H9 (cell line): ENCODE results near the gene NFAM1. TPM values are rescaled to one million over a fixed set of nuclear protein-coding genes. Genes with fewer than 3 reads are reported as not detected.

Source experiments
- DNase-seq: peaks from one replicate; pipeline ENCODE4 v3.0.0-alpha.2; 2017
- H2AFZ ChIP-seq: one replicate; pipeline ENCODE4 v1.6.1; 2013; ENCODE audit warnings: mild to moderate bottlenecking, low read length, control low read depth, moderate library complexity
- H2AK5ac ChIP-seq: 2 replicates; pipeline ENCODE4 v1.6.1; 2013; ENCODE audit warnings: low read length, control low read depth, mixed read lengths; ENCODE audit not compliant: insufficient read length
- H2BK120ac ChIP-seq: one replicate; pipeline ENCODE4 v1.6.1; 2013; ENCODE audit warnings: low read depth, mild to moderate bottlenecking, low read length, control low read depth, inconsistent platforms; ENCODE audit not compliant: poor library complexity, severe bottlenecking
- H2BK12ac ChIP-seq: 2 replicates; pipeline ENCODE4 v1.6.1; 2013; ENCODE audit warnings: low read length, control low read depth, mixed read lengths, low read depth; ENCODE audit not compliant: insufficient read length
- H2BK15ac ChIP-seq: 2 replicates; pipeline ENCODE4 v1.6.1; 2013; ENCODE audit warnings: low read depth, low read length, control low read depth
- H2BK20ac ChIP-seq: one replicate; pipeline ENCODE4 v1.6.1; 2013; ENCODE audit warnings: low read depth, mild to moderate bottlenecking, low read length, control low read depth, inconsistent platforms; ENCODE audit not compliant: poor library complexity, severe bottlenecking
- H2BK5ac ChIP-seq: 2 replicates; pipeline ENCODE4 v1.6.1; 2013; ENCODE audit warnings: low read length, control low read depth, mixed read lengths; ENCODE audit not compliant: insufficient read length
- H3K14ac ChIP-seq: 2 replicates; pipeline ENCODE4 v1.6.1; 2013; ENCODE audit warnings: low read length, control low read depth; ENCODE audit not compliant: insufficient read depth
- H3K18ac ChIP-seq: 2 replicates; pipeline ENCODE4 v1.6.1; 2013; ENCODE audit warnings: low read depth, mild to moderate bottlenecking, mixed read lengths, low read length, control low read depth; ENCODE audit not compliant: insufficient read length
- H3K23ac ChIP-seq: 2 replicates; pipeline ENCODE4 v1.6.1; 2013; ENCODE audit warnings: low read length, control low read depth, mixed read lengths, low read depth; ENCODE audit not compliant: insufficient read length
- H3K23me2 ChIP-seq: 2 replicates; pipeline ENCODE4 v1.6.1; 2013; ENCODE audit warnings: low read depth, mild to moderate bottlenecking, mixed read lengths, low read length, control low read depth; ENCODE audit not compliant: insufficient read length, poor library complexity, severe bottlenecking
- H3K27ac ChIP-seq: 2 replicates; pipeline ENCODE4 v1.5.1; 2013; ENCODE audit warnings: low read length, control low read depth, mixed read lengths, low read depth; ENCODE audit not compliant: insufficient read length
- H3K27me3 ChIP-seq: 2 replicates; pipeline ENCODE4 v1.6.1; 2013; ENCODE audit warnings: low read length, control low read depth, inconsistent platforms; ENCODE audit not compliant: insufficient read depth
- H3K4ac ChIP-seq: 2 replicates; pipeline ENCODE4 v1.6.1; 2013; ENCODE audit warnings: low read depth, mild to moderate bottlenecking, control low read depth, inconsistent platforms, low read length, moderate library complexity
- H3K4me1 ChIP-seq: 2 replicates; pipeline ENCODE4 v1.6.1; 2013; ENCODE audit warnings: low read length, control low read depth, inconsistent platforms; ENCODE audit not compliant: insufficient read depth
- H3K4me2 ChIP-seq: 2 replicates; pipeline ENCODE4 v1.6.1; 2013; ENCODE audit warnings: low read length, control low read depth, mixed read lengths; ENCODE audit not compliant: insufficient read length, insufficient read depth
- H3K56ac ChIP-seq: 2 replicates; pipeline ENCODE4 v1.6.1; 2013; ENCODE audit warnings: low read depth, mild to moderate bottlenecking, mixed read lengths, low read length, control low read depth; ENCODE audit not compliant: insufficient read length
- H3K79me1 ChIP-seq: 2 replicates; pipeline ENCODE4 v1.6.1; 2013; ENCODE audit warnings: low read depth, mild to moderate bottlenecking, moderate library complexity, low read length, control low read depth, inconsistent platforms; ENCODE audit not compliant: insufficient read depth, poor library complexity, severe bottlenecking
- H3K79me2 ChIP-seq: 2 replicates; pipeline ENCODE4 v1.6.1; 2013; ENCODE audit warnings: low read length, control low read depth, inconsistent platforms; ENCODE audit not compliant: insufficient read depth
- H3K9ac ChIP-seq: 2 replicates; pipeline ENCODE4 v1.6.1; 2013; ENCODE audit warnings: low read length, control low read depth, mixed read lengths; ENCODE audit not compliant: insufficient read length; ENCODE audit errors: extremely low read depth
- H3K9me3 ChIP-seq: one replicate; pipeline ENCODE4 v1.6.1; 2013; ENCODE audit warnings: low read depth, low read length, inconsistent platforms; ENCODE audit not compliant: control insufficient read depth
- H3T11ph ChIP-seq: one replicate; pipeline ENCODE4 v1.6.1; 2013; ENCODE audit warnings: mild to moderate bottlenecking, low read length, control low read depth, inconsistent platforms
- H4K20me1 ChIP-seq: one replicate; pipeline ENCODE4 v1.6.1; 2013; ENCODE audit not compliant: control insufficient read depth, insufficient read length, insufficient read depth
- H4K5ac ChIP-seq: 2 replicates; pipeline ENCODE4 v1.6.1; 2013; ENCODE audit warnings: low read depth, mild to moderate bottlenecking, mixed read lengths, low read length, control low read depth; ENCODE audit not compliant: insufficient read length
- H4K8ac ChIP-seq: replicated peaks from 2 replicates; pipeline ENCODE4 v1.6.1; 2013; ENCODE audit warnings: low read length, control low read depth, mixed read lengths, low read depth; ENCODE audit not compliant: insufficient read length
- H4K91ac ChIP-seq: 2 replicates; pipeline ENCODE4 v1.6.1; 2013; ENCODE audit warnings: low read depth, mild to moderate bottlenecking, moderate library complexity, mixed read lengths, low read length, control low read depth; ENCODE audit not compliant: insufficient read length
- H3K27ac Mint-ChIP-seq, 3 experiments: 2 replicates in 2 of 3; 3 replicates in 1 of 3; pipeline ENCODE4 v1.8.0; 2020 to 2021; ENCODE audit warnings: mixed read lengths in 3 of 3, mild to moderate bottlenecking in 1 of 3, moderate library complexity in 1 of 3
- H3K27me3 Mint-ChIP-seq: 2 replicates; pipeline ENCODE4 v1.8.0; 2021; ENCODE audit warnings: low read depth, mild to moderate bottlenecking, moderate library complexity, mixed read lengths
- H3K36me3 Mint-ChIP-seq, 3 experiments: 2 replicates in 2 of 3; 3 replicates in 1 of 3; pipeline ENCODE4 v1.8.0; 2020 to 2021; ENCODE audit warnings: low read depth in 3 of 3, mixed read lengths in 3 of 3; ENCODE audit not compliant: insufficient read depth in 1 of 3
- H3K4me1 Mint-ChIP-seq, 2 experiments: 2 replicates each; pipeline ENCODE4 v1.8.0; 2020; ENCODE audit warnings: mixed read lengths in 2 of 2
- H3K4me3 Mint-ChIP-seq, 2 experiments: 2 replicates in 1 of 2; 3 replicates in 1 of 2; pipeline ENCODE4 v1.8.0; 2020 to 2021; ENCODE audit warnings: mild to moderate bottlenecking in 2 of 2, mixed read lengths in 2 of 2, moderate library complexity in 1 of 2
- H3K9me3 Mint-ChIP-seq, 2 experiments: 2 replicates in 1 of 2; 3 replicates in 1 of 2; pipeline ENCODE4 v1.8.0; 2020; ENCODE audit warnings: mild to moderate bottlenecking in 2 of 2, mixed read lengths in 2 of 2, moderate library complexity in 1 of 2
- WGBS: extraction: QIAGEN DNeasy Blood & Tissue Kit; methylation state at CpG from one replicate; pipeline ENCODE4 v1.1.7; 2013; ENCODE audit warnings: missing lambda C conversion rate, low lambda C conversion rate, mixed read lengths; ENCODE audit not compliant: insufficient read length; ENCODE audit errors: extremely low coverage; 5-methylcytosine and 5-hydroxymethylcytosine counted together
- total RNA-seq: library from RNA; stranded (reverse); gene quantifications from 2 replicates; pipeline ENCODE4 v1.2.1, GENCODE V29; 2021
- TF ChIP-seq, protein P1 (sequence below): fragments of 200-600 bp; sonication (generic); conservative IDR thresholded peaks from 3 replicates; pipeline ENCODE4 v1.8.0; 2021; ENCODE audit warnings: antibody characterized with exemption, mild to moderate bottlenecking

NFAM1 gene
- total RNA-seq, 1 experiment from 2014 or later = 0.68 TPM

DNA sequence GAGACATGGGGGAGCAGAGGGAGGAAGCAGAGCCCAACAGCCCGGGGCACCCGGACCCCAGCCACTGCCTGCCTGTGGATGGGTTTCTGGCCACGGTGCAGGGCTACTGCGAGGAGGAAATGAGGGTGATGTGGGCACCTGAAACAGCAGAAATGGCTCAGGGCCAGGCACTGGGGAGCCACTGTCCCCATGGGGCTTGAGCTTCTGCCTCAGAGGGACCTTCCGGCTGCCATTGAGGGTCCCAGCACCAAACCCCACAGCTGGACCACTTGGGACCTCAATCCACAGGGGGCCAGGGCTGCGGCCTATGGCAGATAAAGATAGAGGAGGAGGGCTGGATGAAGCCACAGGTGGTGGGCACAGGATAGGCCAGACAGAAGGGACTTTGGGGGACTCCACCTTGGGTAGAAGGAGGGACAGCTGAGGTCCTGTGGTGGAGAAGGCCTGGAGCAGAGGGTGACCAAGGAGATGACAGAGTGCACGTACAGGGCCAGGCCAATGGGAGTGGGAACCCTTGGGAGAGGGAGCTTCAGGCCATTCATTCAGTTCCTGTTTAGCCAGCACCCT lies 48.3 kb downstream of the NFAM1 start:
- Histone ChIP-seq H2AK5ac (no peak overlapping the region), H2BK120ac (no peak overlapping the region), H2BK12ac (no peak overlapping the region), H2BK15ac (no peak overlapping the region), H3K79me2 (no peaks in the 10 kb centered on the region), H3K56ac (no peak overlapping the region), H3K9ac (no peak overlapping the region), H3K79me1 (no peaks in the 10 kb centered on the region), H4K5ac (no peak overlapping the region), H3K27me3 (no peaks in the 10 kb centered on the region), H2AFZ (no peak overlapping the region), H4K20me1 (no peaks in the 10 kb centered on the region), H2BK20ac (no peak overlapping the region), H2BK5ac (no peak overlapping the region), H3K18ac (no peak overlapping the region), H3K4ac (no peak overlapping the region), H4K91ac (no peak overlapping the region), H3K14ac (no peak overlapping the region), H3K4me1 (no peaks in the 10 kb centered on the region), H3K9me3 (no peaks in the 10 kb centered on the region), H3K23ac (no peak overlapping the region), H3K27ac (no peak overlapping the region), H4K8ac (no peak overlapping the region), H3T11ph (no peak overlapping the region), H3K4me2 (no peak overlapping the region), H3K23me2 (no peaks in the 10 kb centered on the region)
- no peak for DNase-seq
- no peaks in the 10 kb centered on the region for H3K36me3 Mint-ChIP-seq
- H3K27me3 Mint-ChIP-seq = peaks cover 60% of the 10 kb centered on the region
- no peak overlapping the region for H3K27ac Mint-ChIP-seq
- H3K9me3 Mint-ChIP-seq = no peaks in the 10 kb centered on the region
- TF ChIP-seq, protein P1, sequence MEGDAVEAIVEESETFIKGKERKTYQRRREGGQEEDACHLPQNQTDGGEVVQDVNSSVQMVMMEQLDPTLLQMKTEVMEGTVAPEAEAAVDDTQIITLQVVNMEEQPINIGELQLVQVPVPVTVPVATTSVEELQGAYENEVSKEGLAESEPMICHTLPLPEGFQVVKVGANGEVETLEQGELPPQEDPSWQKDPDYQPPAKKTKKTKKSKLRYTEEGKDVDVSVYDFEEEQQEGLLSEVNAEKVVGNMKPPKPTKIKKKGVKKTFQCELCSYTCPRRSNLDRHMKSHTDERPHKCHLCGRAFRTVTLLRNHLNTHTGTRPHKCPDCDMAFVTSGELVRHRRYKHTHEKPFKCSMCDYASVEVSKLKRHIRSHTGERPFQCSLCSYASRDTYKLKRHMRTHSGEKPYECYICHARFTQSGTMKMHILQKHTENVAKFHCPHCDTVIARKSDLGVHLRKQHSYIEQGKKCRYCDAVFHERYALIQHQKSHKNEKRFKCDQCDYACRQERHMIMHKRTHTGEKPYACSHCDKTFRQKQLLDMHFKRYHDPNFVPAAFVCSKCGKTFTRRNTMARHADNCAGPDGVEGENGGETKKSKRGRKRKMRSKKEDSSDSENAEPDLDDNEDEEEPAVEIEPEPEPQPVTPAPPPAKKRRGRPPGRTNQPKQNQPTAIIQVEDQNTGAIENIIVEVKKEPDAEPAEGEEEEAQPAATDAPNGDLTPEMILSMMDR = no peak
- no CpG with 5 or more reads among the region's 7 CpGs for WGBS
- H3K4me3 Mint-ChIP-seq = no peak overlapping the region
- peaks cover 32 to 48% of the 10 kb centered on the region in 2 experiments for H3K4me1 Mint-ChIP-seq
